BE2C (cell line): Measurements from ENCODE around the gene ZNF841. TPM values are rescaled to one million over a fixed set of nuclear protein-coding genes. Genes with fewer than 3 reads are reported as not detected.

Source experiments
- DNase-seq: peaks from one replicate; pipeline ENCODE4 v3.0.0-alpha.2; 2020
- H3K27me3 ChIP-seq: fragments of 250-450 bp; sonication (Bioruptor Pico); 2 replicates; pipeline ENCODE4 v1.5.1; 2020; ENCODE audit warnings: mild to moderate bottlenecking
- H3K36me3 ChIP-seq: fragments of 250-450 bp; sonication (Bioruptor Pico); 2 replicates; pipeline ENCODE4 v1.5.1; 2020; ENCODE audit warnings: mild to moderate bottlenecking
- H3K4me1 ChIP-seq: fragments of 250-450 bp; sonication (Bioruptor Pico); 2 replicates; pipeline ENCODE4 v1.5.1; 2020
- H3K4me3 ChIP-seq: 2 replicates; pipeline ENCODE4 v1.5.1; 2011; ENCODE audit warnings: low read depth, low read length
- H3K9me3 ChIP-seq: fragments of 250-450 bp; sonication (Bioruptor Pico); 2 replicates; pipeline ENCODE4 v1.5.1; 2020
- polyA plus RNA-seq: library from polyadenylated mRNA; unstranded; fragments of >200 nt; gene quantifications from one replicate; pipeline ENCODE4 v1.2.1, GENCODE V29; 2012; ENCODE audit warnings: low read depth, missing spikeins; ENCODE audit not compliant: insufficient read length, insufficient read depth
- TF ChIP-seq, protein P1 (sequence below): IDR thresholded peaks from 2 replicates; pipeline ENCODE4 v1.5.1; 2012; ENCODE audit warnings: mild to moderate bottlenecking, low read depth, low read length

Gene ZNF841
- polyA plus RNA-seq: 3.2 TPM

DNA sequence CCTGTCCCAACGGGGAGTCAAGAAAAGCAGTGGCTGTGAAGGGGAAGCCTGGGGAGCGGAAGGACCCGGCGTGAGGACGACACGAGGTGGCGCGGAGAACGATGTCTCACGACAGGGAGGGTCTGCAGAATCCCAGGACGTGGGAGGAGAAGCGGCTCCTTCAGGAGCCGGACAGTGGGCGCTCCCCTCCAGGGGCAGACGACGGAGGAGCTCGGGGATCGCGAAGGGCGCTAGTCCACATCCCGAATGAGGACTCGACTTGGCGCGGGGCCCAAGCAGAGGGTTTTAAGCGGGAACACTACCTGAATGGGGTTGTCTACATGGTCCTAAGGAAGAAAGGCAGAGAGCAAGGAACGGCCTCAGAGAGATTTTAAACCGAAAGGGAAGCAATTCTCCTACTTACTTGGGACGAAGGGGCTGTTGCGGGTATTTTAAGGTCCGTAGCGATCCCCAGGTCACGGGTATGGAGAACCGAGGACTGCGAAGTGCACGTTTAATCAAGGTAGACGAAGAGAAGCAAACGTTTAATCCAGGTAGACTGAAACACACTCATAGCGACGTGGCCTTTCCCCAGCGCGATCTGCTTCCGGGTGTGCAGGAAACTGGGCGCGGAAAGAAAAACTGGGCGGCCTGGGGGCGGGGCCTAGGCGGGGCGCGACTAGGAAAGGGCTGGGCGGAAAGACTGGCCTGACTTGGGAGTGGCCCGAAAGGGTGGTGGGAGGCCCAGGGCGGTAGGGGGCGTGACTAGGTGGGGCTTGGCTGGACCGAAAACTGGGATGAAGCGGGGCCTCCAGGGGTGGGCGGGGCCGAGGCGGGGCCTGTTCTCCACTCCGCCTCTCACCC lies at the start of gene ZNF841:
TSS of gene ZNF841 (minus strand) at position 594 of the 843 bp plus-strand sequence. CDS start 10,964 bp downstream, outside the sequence.
- TF ChIP-seq, protein P1, sequence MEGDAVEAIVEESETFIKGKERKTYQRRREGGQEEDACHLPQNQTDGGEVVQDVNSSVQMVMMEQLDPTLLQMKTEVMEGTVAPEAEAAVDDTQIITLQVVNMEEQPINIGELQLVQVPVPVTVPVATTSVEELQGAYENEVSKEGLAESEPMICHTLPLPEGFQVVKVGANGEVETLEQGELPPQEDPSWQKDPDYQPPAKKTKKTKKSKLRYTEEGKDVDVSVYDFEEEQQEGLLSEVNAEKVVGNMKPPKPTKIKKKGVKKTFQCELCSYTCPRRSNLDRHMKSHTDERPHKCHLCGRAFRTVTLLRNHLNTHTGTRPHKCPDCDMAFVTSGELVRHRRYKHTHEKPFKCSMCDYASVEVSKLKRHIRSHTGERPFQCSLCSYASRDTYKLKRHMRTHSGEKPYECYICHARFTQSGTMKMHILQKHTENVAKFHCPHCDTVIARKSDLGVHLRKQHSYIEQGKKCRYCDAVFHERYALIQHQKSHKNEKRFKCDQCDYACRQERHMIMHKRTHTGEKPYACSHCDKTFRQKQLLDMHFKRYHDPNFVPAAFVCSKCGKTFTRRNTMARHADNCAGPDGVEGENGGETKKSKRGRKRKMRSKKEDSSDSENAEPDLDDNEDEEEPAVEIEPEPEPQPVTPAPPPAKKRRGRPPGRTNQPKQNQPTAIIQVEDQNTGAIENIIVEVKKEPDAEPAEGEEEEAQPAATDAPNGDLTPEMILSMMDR: no peak
- no peaks in the 10 kb centered on the region for H3K4me1 ChIP-seq
- peak within 1 kb of the TSS; percentile 100 for H3K4me3 ChIP-seq
- peak; percentile 99 for DNase-seq
- H3K9me3 ChIP-seq: no peaks in the 10 kb centered on the region; the same call in 1 of the 2 replicates
- peaks cover 4% of the 10 kb centered on the region; the same call in 1 of the 2 replicates for H3K36me3 ChIP-seq
- no peaks in the 10 kb centered on the region for H3K27me3 ChIP-seq

DNA sequence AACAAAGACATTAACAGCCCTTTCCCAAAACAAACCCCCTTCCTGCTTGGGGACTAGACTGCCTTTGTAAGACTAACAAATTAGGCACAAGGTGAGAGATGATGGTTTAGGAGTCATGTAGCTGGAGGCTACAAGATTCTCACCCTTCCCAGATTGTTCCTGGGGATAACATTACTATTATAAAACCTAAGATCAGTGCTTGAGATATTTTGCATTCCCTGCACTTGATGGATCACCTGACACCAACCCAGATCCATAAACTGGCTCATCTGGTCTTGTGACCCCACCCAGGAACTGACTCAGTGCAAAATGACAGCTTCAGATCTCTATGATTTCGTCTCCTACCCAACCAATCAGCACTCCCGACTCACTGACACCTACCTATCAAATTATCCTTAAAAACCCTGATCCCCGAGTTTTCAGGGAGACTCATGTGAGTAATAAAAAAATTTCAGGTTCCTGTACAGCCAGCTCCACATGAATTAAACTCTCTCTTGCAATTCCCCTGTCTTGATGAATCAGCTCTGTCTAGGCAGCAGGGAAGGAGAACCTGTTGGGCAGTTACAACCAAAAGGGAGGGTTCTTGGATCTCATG lies 46.5 kb upstream of the ZNF841 start:
- no peaks in the 10 kb centered on the region for H3K9me3 ChIP-seq
- H3K36me3 ChIP-seq: no peaks in the 10 kb centered on the region
- TF ChIP-seq, protein P1: no peak
- no peaks in the 10 kb centered on the region for H3K4me1 ChIP-seq
- H3K4me3 ChIP-seq: no peak overlapping the region
- no peaks in the 10 kb centered on the region for H3K27me3 ChIP-seq
- no peak for DNase-seq

DNA sequence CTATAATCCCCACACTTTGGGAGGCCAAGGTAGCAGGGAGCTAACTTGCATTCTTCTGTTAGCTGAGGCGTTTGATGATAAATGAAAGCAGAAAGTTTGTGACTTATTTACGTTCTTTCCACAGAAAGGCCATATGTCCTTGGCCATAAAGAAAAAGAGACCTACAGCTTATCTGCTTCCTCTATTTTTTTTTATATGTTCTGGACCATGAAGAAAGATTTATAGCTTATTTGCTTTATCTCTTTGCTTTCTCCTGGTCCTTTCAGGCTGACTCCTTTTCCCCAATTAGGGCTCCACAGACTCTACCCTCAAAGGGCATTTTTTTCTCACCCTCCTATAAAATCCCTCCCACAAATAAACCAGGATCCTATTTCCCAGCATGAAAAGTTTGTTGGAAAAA lies 45.6 kb upstream of the ZNF841 start:
- Histone ChIP-seq H3K27me3 (no peaks in the 10 kb centered on the region), H3K9me3 (no peaks in the 10 kb centered on the region), H3K36me3 (no peaks in the 10 kb centered on the region), H3K4me3 (no peak overlapping the region), H3K4me1 (no peaks in the 10 kb centered on the region)
- no peak for DNase-seq
- TF ChIP-seq, protein P1: no peak

DNA sequence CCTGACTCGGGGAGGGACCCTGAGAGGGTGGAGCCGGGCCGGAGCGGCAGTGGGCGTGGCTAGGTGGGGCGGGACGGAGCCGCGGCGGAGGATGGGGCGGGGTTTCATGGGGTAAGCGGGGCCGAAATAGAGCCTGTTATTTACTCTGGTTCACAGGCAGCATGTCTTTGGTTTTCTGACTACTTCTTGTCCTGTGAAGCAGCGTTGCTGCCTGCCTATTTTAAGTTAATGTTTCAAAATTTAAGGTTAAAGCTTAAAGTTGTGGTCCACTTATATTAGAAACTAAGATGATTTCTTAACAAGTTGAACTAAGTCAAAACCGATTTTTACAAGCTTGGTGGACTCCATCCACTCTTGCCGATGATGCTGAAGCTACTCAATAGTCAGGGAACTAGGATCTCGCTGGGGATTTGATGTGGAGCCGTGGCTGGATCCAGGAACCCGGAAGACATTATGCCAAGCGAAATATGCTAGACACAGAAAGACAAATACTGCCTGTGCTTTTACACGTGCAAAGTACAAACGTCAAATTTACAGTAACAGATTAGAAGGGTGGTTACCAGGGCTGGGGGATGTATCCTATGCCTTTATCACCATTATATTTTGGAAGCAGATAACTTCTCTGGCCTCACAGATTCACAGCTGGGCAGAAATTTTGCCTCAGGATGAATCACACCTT lies 44.6 kb upstream of the ZNF841 start:
- H3K9me3 ChIP-seq: no peaks in the 10 kb centered on the region; the same call in 1 of the 2 replicates
- no peaks in the 10 kb centered on the region for H3K27me3 ChIP-seq
- H3K4me3 ChIP-seq: peak overlapping the region; percentile 47
- no peaks in the 10 kb centered on the region for H3K36me3 ChIP-seq
- DNase-seq: no peak
- TF ChIP-seq, protein P1: no peak
- H3K4me1 ChIP-seq: no peaks in the 10 kb centered on the region

DNA sequence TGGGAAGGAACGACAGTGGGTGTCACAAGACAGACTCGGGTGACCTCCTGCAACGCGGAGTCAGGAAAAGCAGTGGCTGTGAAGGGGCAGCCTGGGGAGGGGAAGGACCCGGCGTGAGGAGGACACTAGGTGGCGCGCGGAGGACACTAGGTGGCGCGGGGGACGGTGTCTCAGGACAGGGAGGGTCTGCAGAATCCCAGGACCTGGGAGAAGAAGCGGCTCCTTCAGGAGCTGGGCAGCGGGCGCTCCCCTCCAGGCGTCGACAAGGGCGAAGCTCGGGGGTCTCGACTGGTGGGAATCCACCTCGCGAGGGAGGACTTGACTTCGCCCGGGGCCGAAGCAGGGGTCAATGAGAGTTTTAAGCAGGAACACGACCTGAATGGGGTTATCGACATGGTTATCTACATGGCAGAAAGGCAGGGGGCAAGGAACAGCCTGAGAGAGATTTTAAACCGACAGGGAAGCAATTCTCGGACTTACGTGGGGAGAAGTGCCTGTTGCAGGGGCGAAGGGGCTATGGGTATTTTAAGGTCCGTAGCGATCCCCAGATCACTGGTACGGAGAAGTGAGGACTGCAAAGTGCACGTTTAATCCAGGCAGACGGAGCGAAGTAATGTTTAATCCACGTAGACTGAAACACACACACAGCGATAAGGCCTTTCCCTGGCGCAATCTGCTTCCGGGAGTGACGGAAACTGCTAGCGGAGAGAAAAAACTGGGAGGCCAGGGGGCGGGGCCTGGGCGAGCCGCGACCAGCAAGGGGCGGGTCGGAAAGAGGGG lies 43.9 kb upstream of the ZNF841 start, which contains the start of gene ZNF616:
TSS of gene ZNF616 (minus strand) at position 687 of the 780 bp plus-strand sequence. CDS start 9,426 bp downstream, outside the sequence.
- Histone ChIP-seq H3K36me3 (no peaks in the 10 kb centered on the region), H3K4me1 (no peaks in the 10 kb centered on the region), H3K27me3 (no peaks in the 10 kb centered on the region), H3K4me3 (peak within 1 kb of the TSS; percentile 95), H3K9me3 (peaks cover 2% of the 10 kb centered on the region)
- TF ChIP-seq, protein P1: peak; percentile 80
- peak; percentile 98 for DNase-seq
